T-cell (primary cell): Measurements from ENCODE around the gene FOXN3. TPM values are rescaled to one million over a fixed set of nuclear protein-coding genes. Genes with fewer than 3 reads are reported as not detected.

Experiments used
- ATAC-seq, 4 experiments: fragments of 200-7000 bp in 3 of 4; fragments of 150-1000 bp in 1 of 4; cut with Tn5 transposase; replicated peaks in 1 of 4; 1 replicate in 3 of 4; 2 replicates in 1 of 4; pipeline ENCODE4 v1.10.0; 2021; ENCODE audit warnings: moderate library complexity in 3 of 4, mild to moderate bottlenecking in 2 of 4, moderate number of reproducible peaks in 1 of 4
- CTCF ChIA-PET, 2 donors: fragments of 300-600 bp; sonication (Branson Sonifier 250); formaldehyde crosslinking; loops; one replicate each; lab custom pipeline; 2022; ENCODE audit warnings: antibody characterized with exemption in 2 of 2; lab: Charles Lee
- POLR2A ChIA-PET, 2 donors: fragments of 300-600 bp; sonication (Branson Sonifier 250); formaldehyde crosslinking; loops; one replicate each; lab custom pipeline; 2022; ENCODE audit warnings: antibody characterized with exemption in 2 of 2; lab: Charles Lee
- DNase-seq, 35 experiments: peaks; one replicate each; pipeline versions ENCODE4 v3.0.0 to v3.0.0-alpha.2; 2013 to 2023
- H3K27ac ChIP-seq: one replicate; pipeline ENCODE4 v1.5.1; 2013; ENCODE audit warnings: low read length
- H3K27me3 ChIP-seq, 2 experiments: replicated peaks in 1 of 2; 1 replicate in 1 of 2; 2 replicates in 1 of 2; pipeline versions ENCODE4 v1.6.1 to v1.7.0; 2013; ENCODE audit warnings: low read length in 1 of 2, mixed read lengths in 1 of 2; ENCODE audit not compliant: control insufficient read depth in 2 of 2, insufficient read depth in 2 of 2; ENCODE audit errors: extremely low read depth in 1 of 2
- H3K36me3 ChIP-seq, 2 donors: 1 replicate in 1 of 2; 2 replicates in 1 of 2; pipeline versions ENCODE4 v1.6.1 to v1.7.0; 2013; ENCODE audit warnings: low read length in 1 of 2; ENCODE audit not compliant: control insufficient read depth in 2 of 2, insufficient read depth in 1 of 2; ENCODE audit errors: extremely low read depth in 1 of 2
- H3K4me1 ChIP-seq, 2 experiments: 1 replicate in 1 of 2; 2 replicates in 1 of 2; pipeline versions ENCODE4 v1.6.1 to v1.7.0; 2013; ENCODE audit warnings: low read length in 2 of 2, mixed read lengths in 1 of 2; ENCODE audit not compliant: insufficient read depth in 2 of 2, control insufficient read depth in 1 of 2; ENCODE audit errors: extremely low read depth in 1 of 2
- H3K4me3 ChIP-seq, 2 donors: 1 replicate in 1 of 2; 2 replicates in 1 of 2; pipeline versions ENCODE4 v1.5.1 to v1.7.0; 2013; ENCODE audit warnings: mild to moderate bottlenecking in 2 of 2, low read length in 1 of 2, moderate library complexity in 1 of 2; ENCODE audit not compliant: control insufficient read depth in 1 of 2; ENCODE audit errors: extremely low read depth in 1 of 2
- H3K9me3 ChIP-seq: 2 replicates; pipeline ENCODE4 v1.7.0; 2013
- H3K27ac Mint-ChIP-seq, 2 donors: one replicate each; pipeline ENCODE4 v1.8.0; 2020 to 2021; ENCODE audit warnings: mild to moderate bottlenecking in 2 of 2, mixed read lengths in 2 of 2
- H3K27me3 Mint-ChIP-seq, 2 donors: one replicate each; pipeline ENCODE4 v1.8.0; 2021 to 2022; ENCODE audit warnings: mixed read lengths in 2 of 2
- H3K36me3 Mint-ChIP-seq: one replicate; pipeline ENCODE4 v1.8.0; 2021; ENCODE audit warnings: mixed read lengths
- H3K4me1 Mint-ChIP-seq, 3 donors: one replicate each; pipeline ENCODE4 v1.8.0; 2020 to 2022; ENCODE audit warnings: mixed read lengths in 3 of 3, mild to moderate bottlenecking in 1 of 3
- H3K4me3 Mint-ChIP-seq, 3 donors: one replicate each; pipeline ENCODE4 v1.8.0; 2020 to 2022; ENCODE audit warnings: mild to moderate bottlenecking in 3 of 3, mixed read lengths in 3 of 3, moderate library complexity in 3 of 3
- H3K9me3 Mint-ChIP-seq, 3 donors: one replicate each; pipeline ENCODE4 v1.8.0; 2020 to 2022; ENCODE audit warnings: mixed read lengths in 3 of 3
- WGBS: methylation state at CpG from one replicate; pipeline ENCODE4 v1.1.5; 2013; ENCODE audit warnings: missing lambda C conversion rate; ENCODE audit not compliant: insufficient coverage; 5-methylcytosine and 5-hydroxymethylcytosine counted together
- total RNA-seq, 35 experiments: library from RNA in 6 of 35; stranded (reverse) in 6 of 35; fragments of 120-200 nt in 1 of 35; gene quantifications; one replicate each; pipeline versions ENCODE4 v1.2.1 to v1.2.4 and lab custom pipeline; 2013 to 2026

The FOXN3 gene
- total RNA-seq, 5 donors from 2014 or later (not counting 1 experiment from before 2014, with no cell fraction given): 92.8 to 176 (median 103) TPM

DNA sequence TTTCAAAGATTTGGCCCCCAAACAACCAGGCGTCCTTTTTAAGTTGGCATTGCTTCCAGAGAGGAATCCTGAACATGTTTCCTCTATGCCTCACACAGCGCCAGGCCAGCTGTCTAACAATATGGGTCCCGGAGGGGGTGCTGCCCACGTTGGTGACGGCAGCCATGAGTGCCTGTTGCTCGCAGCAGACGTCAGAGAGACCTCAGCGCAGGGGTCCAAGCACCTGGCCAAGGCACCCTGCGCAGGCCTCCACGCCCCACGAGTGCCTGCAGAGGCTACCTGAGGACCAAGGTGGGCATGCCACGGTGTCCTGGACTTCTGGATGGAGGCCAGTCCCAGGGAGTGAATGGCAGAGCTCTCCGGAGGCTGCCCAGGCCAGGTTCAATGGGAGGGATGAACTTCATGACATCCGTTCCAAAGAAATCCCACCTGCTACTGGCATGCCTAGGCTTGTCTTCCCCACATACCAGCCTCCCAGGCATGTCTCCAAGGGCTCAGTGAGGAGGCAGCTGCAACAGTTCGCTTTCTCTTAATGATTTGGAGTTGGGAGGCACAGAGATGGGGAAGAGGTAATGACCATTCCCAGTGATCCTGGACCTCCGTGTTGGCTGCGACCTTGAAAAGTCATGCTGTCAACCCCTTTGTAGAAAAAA lies 11.6 kb upstream of the FOXN3 start:
- Mint-ChIP-seq H3K27me3 (no peaks in the 10 kb centered on the region), H3K9me3 (peaks cover 0 to 2% (median 0%) of the 10 kb centered on the region in 3 donors), H3K36me3 (no peaks in the 10 kb centered on the region), H3K4me3 (peak overlapping the region; percentile 74 to 83 (median 81)), H3K27ac (peak overlapping the region; percentile 91 to 94), H3K4me1 (peaks cover 50 to 74% (median 72%) of the 10 kb centered on the region in 3 donors)
- Histone ChIP-seq H3K4me3 (no peak overlapping the region), H3K9me3 (no peaks in the 10 kb centered on the region), H3K27me3 (no peaks in the 10 kb centered on the region), H3K4me1 (peaks cover 30 to 37% of the 10 kb centered on the region in 2 experiments), H3K27ac (peak overlapping the region; percentile 68), H3K36me3 (no peaks in the 10 kb centered on the region)
- WGBS: 93% methylated on average over 15 of the region's 17 CpGs
- ChIA-PET CTCF (interaction anchor here (0.7 kb wide), 2 partner anchors 9 to 549 kb away, joined by 3 to 4 read pairs; no protein-coding TSS in a partner anchor), POLR2A (interaction anchor here in 1 of 2 donors (0.5 to 0.7 kb wide), 3 partner anchors 22 to 268 kb away, joined by 3 read pairs; no protein-coding TSS in a partner anchor)
- ATAC-seq (no peak), DNase-seq (no peak)

DNA sequence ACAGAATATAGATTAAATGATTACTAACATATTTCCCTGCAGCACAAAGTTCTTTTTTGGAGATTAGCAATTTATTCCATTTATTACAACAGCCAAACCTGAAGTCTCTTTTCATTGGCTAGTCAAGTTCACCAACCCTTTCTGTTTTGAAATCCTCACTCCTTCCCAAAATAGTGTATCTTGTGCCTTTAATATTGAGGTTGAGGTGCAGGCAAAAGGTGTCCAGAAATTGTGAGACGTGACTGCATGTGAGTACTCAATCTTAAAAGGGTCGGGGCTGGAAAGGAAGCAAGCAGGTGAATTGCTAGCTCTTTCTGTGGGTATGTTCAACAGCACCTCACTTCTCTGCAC lies 11.1 kb upstream of the FOXN3 start:
- ATAC-seq: no peak
- H3K36me3 ChIP-seq: no peaks in the 10 kb centered on the region
- no peak for DNase-seq
- H3K27ac ChIP-seq: no peak overlapping the region
- H3K9me3 Mint-ChIP-seq: peaks cover 0 to 2% (median 0%) of the 10 kb centered on the region in 3 donors
- H3K4me3 ChIP-seq: no peak overlapping the region
- H3K36me3 Mint-ChIP-seq: no peaks in the 10 kb centered on the region
- WGBS: 92% methylated on average over 2 of the region's 2 CpGs
- H3K27me3 ChIP-seq: no peaks in the 10 kb centered on the region
- peaks cover 31 to 37% of the 10 kb centered on the region in 2 experiments for H3K4me1 ChIP-seq
- CTCF ChIA-PET: no interaction called here
- H3K4me1 Mint-ChIP-seq: peaks cover 56 to 79% (median 77%) of the 10 kb centered on the region in 3 donors
- POLR2A ChIA-PET: no interaction called here
- peak overlapping the region; percentile 19 to 44 for H3K27ac Mint-ChIP-seq
- H3K9me3 ChIP-seq: no peaks in the 10 kb centered on the region
- no peak overlapping the region for H3K4me3 Mint-ChIP-seq
- no peaks in the 10 kb centered on the region for H3K27me3 Mint-ChIP-seq

DNA sequence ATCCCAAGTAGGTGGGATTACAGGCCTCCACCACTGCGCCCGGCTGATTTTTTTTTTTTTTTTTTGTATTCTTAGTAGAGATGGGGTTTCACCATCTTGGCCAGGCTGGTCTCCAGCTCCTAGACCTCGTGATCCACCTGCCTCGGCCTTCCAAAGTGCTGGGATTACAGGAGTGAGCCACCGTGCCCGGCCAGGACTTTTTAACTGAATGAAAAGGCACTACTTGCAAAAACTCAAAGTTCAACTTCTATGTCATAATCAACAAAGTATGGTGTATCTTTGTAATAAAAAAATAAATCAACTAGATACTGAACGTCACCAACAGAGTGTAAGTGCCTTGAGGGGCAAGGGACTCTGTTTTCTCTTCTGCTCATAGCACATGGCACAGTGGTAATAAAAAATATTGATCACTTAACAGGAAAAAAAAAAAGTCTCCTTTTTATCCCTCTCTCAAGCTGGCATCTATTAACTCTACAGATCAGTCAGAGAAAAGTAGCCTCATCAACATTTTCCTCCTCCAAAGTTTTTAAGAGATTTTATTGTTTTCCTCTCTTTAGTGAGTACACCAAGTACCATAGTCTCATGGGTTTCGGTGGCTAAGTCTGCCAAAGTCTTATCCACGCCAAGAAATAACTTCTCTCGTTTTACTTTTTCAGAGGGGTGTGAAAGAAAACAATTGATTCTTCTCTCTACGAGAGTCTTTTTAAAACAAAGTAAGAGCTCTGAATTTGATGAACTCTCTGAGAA lies 10.6 kb upstream of the FOXN3 start:
- no peaks in the 10 kb centered on the region for H3K36me3 ChIP-seq
- H3K4me1 Mint-ChIP-seq: peaks cover 56 to 80% (median 79%) of the 10 kb centered on the region in 3 donors
- H3K27ac ChIP-seq: no peak overlapping the region
- peaks cover 31 to 37% of the 10 kb centered on the region in 2 experiments for H3K4me1 ChIP-seq
- no peaks in the 10 kb centered on the region for H3K36me3 Mint-ChIP-seq
- no peak overlapping the region for H3K4me3 Mint-ChIP-seq
- H3K9me3 Mint-ChIP-seq: peaks cover 0 to 2% (median 0%) of the 10 kb centered on the region in 3 donors
- DNase-seq: no peak
- no peak overlapping the region for H3K4me3 ChIP-seq
- H3K27me3 ChIP-seq: peaks cover 0 to 2% of the 10 kb centered on the region in 2 experiments
- ChIA-PET CTCF (interaction anchor here in 1 of 2 donors (0.7 kb wide), 1 partner anchor 216 kb away, joined by 4 read pairs; no protein-coding TSS in a partner anchor), POLR2A (no interaction called here)
- H3K27ac Mint-ChIP-seq: peak overlapping the region in 1 of 2 donors; percentile 44
- no peak for ATAC-seq
- WGBS: no CpG with 5 or more reads among the region's 11 CpGs
- no peaks in the 10 kb centered on the region for H3K9me3 ChIP-seq
- no peaks in the 10 kb centered on the region for H3K27me3 Mint-ChIP-seq

DNA sequence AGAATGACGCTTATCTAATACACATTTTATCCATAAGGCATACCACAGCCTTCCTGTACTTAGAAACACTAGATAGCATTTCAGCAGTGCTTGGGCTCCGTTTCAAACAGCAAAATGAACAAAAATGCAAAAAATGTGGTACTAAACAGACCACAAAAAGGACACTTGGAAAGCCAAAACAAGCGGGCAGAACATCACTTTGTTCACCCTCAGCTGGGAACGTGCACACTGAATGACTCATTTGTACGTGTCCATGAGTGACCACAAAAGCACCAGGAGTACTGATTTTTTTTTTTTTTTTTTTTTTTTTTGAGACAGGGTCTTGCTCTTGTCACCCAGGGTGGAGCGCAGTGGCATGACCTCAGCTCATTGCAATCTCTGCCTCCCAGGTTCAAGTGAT lies 8.9 kb upstream of the FOXN3 start:
- 72% methylated on average over 2 of the region's 6 CpGs for WGBS
- Mint-ChIP-seq H3K27ac (peak overlapping the region in 1 of 2 donors; percentile 66), H3K27me3 (no peaks in the 10 kb centered on the region), H3K9me3 (peaks cover 0 to 2% (median 0%) of the 10 kb centered on the region in 3 donors), H3K4me1 (peaks cover 46 to 72% (median 71%) of the 10 kb centered on the region in 3 donors), H3K36me3 (no peaks in the 10 kb centered on the region), H3K4me3 (no peak overlapping the region)
- no peak overlapping the region for H3K4me3 ChIP-seq
- ATAC-seq (no peak), DNase-seq (no peak)
- peaks cover 0 to 2% of the 10 kb centered on the region in 2 experiments for H3K27me3 ChIP-seq
- ChIA-PET POLR2A (interaction anchor here (0.6 to 0.7 kb wide), 2 partner anchors 11 to 321 kb away, joined by 3 to 7 read pairs; no protein-coding TSS in a partner anchor), CTCF (interaction anchor here in 1 of 2 donors (0.7 kb wide), 1 partner anchor 123 kb away, joined by 3 read pairs; no protein-coding TSS in a partner anchor)
- peaks cover 26 to 28% of the 10 kb centered on the region in 2 experiments for H3K4me1 ChIP-seq
- H3K36me3 ChIP-seq: no peaks in the 10 kb centered on the region
- H3K9me3 ChIP-seq: no peaks in the 10 kb centered on the region
- no peak overlapping the region for H3K27ac ChIP-seq

DNA sequence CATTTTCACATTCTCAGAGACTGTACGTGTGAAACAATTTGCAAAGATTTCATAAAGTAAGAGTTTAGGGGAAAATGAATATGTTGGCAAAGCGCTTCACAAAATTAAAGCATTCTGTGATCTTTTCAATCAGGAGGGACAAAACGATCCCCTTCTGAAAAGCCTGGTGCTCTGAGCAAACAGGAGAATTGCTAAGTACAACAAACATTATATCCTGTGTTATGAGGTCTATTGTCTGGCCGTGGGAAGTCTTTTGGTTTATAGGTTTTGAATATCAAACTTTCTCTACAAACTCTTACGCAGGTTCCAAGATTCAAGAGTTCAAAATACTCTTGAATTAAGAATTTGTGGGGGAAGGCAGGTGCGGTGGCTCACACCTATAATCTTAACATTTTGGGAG lies 7.2 kb upstream of the FOXN3 start:
- Mint-ChIP-seq H3K4me3 (no peak overlapping the region), H3K36me3 (no peaks in the 10 kb centered on the region), H3K27me3 (no peaks in the 10 kb centered on the region), H3K9me3 (peaks cover 0 to 2% (median 0%) of the 10 kb centered on the region in 3 donors), H3K4me1 (peaks cover 46 to 71% (median 71%) of the 10 kb centered on the region in 3 donors), H3K27ac (peak overlapping the region in 1 of 2 donors; percentile 48)
- H3K4me1 ChIP-seq: peaks cover 20 to 24% of the 10 kb centered on the region in 2 experiments
- DNase-seq (no peak), ATAC-seq (no peak)
- POLR2A ChIA-PET: interaction anchor here in 1 of 2 donors (0.5 kb wide), 1 partner anchor 9 kb away, joined by 12 read pairs; no protein-coding TSS in a partner anchor
- H3K36me3 ChIP-seq: no peaks in the 10 kb centered on the region
- peaks cover 0 to 2% of the 10 kb centered on the region in 2 experiments for H3K27me3 ChIP-seq
- no peaks in the 10 kb centered on the region for H3K9me3 ChIP-seq
- H3K4me3 ChIP-seq: no peak overlapping the region
- no peak overlapping the region for H3K27ac ChIP-seq
- WGBS: no CpG with 5 or more reads among the region's 6 CpGs
- CTCF ChIA-PET: interaction anchor here (0.7 kb wide), 3 partner anchors 35 to 77 kb away, joined by 3 to 5 read pairs (median 3); no protein-coding TSS in a partner anchor

DNA sequence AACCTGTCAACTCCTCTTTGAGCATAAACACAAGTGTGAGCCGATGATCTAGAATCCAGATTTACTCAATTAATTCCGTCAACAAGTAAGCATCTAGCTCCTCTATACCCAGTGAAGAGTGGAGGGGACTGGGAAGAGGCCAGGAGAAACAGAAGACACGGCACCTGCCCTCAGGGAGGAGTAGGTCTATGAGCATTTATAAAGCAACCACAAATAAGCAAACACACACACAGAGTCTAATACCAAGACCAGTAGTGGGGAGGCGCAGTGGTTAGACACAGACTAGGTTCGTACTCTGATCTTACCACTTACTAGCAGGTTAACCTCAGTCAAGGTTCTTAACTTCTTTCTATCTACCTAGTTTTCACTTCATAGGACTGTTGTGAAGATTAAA lies 5.9 kb upstream of the FOXN3 start:
- ATAC-seq: no peak
- Histone ChIP-seq H3K27me3 (peaks cover 0 to 2% of the 10 kb centered on the region in 2 experiments), H3K4me1 (peaks cover 15 to 25% of the 10 kb centered on the region in 2 experiments), H3K36me3 (no peaks in the 10 kb centered on the region), H3K9me3 (no peaks in the 10 kb centered on the region), H3K27ac (no peak overlapping the region), H3K4me3 (no peak overlapping the region)
- no CpG with 5 or more reads among the region's 5 CpGs for WGBS
- Mint-ChIP-seq H3K4me3 (no peak overlapping the region), H3K27me3 (no peaks in the 10 kb centered on the region), H3K36me3 (no peaks in the 10 kb centered on the region), H3K4me1 (peaks cover 53 to 71% (median 70%) of the 10 kb centered on the region in 3 donors), H3K9me3 (peaks cover 0 to 2% (median 0%) of the 10 kb centered on the region in 3 donors), H3K27ac (peak overlapping the region; percentile 20 to 77)
- no peak for DNase-seq
- ChIA-PET CTCF (no interaction called here), POLR2A (no interaction called here)
